OCI-LY3 (cell line): ENCODE measurements around the gene GIT1.

Source experiments
- EZH2phosphoT487 ChIP-seq: fragments of 200-600 bp; shearing (Covaris generic); IDR thresholded peaks from 2 replicates; pipeline ENCODE4 v1.6.1; 2018; ENCODE audit warnings: antibody characterized with exemption, mixed run types, low read depth
- TF ChIP-seq, protein P1 (sequence below): fragments of 200-600, 300-600 bp; sonication (generic); IDR thresholded peaks from 2 replicates; pipeline ENCODE4 v1.5.1; 2014; ENCODE audit warnings: antibody characterized with exemption, low read length, low read depth

DNA sequence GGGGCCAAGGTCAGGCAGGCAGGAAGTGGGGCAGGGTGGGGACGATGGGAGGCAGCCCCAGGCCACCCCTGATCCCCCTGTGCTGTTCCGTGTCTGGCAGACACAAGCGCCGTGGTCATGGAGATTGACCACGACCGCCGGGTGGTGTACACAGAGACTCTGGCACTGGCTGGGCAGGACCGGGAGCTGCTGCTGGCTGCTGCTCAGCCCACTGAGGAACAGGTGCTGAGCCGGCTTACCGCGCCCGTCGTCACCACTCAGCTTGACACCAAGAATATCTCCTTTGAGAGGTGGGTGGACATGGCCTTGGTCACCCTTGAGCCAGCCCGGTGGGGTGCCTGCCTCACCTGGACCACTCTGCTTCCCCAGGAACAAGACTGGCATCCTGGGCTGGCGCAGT lies 19.5 kb upstream of the GIT1 start:
- TF ChIP-seq, protein P1, sequence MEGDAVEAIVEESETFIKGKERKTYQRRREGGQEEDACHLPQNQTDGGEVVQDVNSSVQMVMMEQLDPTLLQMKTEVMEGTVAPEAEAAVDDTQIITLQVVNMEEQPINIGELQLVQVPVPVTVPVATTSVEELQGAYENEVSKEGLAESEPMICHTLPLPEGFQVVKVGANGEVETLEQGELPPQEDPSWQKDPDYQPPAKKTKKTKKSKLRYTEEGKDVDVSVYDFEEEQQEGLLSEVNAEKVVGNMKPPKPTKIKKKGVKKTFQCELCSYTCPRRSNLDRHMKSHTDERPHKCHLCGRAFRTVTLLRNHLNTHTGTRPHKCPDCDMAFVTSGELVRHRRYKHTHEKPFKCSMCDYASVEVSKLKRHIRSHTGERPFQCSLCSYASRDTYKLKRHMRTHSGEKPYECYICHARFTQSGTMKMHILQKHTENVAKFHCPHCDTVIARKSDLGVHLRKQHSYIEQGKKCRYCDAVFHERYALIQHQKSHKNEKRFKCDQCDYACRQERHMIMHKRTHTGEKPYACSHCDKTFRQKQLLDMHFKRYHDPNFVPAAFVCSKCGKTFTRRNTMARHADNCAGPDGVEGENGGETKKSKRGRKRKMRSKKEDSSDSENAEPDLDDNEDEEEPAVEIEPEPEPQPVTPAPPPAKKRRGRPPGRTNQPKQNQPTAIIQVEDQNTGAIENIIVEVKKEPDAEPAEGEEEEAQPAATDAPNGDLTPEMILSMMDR, result no peak
- no peak for TF ChIP-seq EZH2phosphoT487
